PC-9 (cell line): ENCODE measurements around the gene GLA. TPM values are rescaled to one million over a fixed set of nuclear protein-coding genes. Genes with fewer than 3 reads are reported as not detected.

Source experiments
- BruUV-seq: library from RNA; stranded (reverse); fragments of 400-500 nt; replicated peaks from 2 replicates; lab custom pipeline; 2021; lab: Mats Ljungman, UMichigan
- CTCF ChIA-PET: fragments of 300-600 bp; sonication (Branson Sonifier 250); formaldehyde crosslinking; loops from one replicate; lab custom pipeline; 2022; ENCODE audit warnings: antibody characterized with exemption; lab: Charles Lee
- POLR2A ChIA-PET: fragments of 300-600 bp; sonication (Branson Sonifier 250); formaldehyde crosslinking; loops from one replicate; lab custom pipeline; 2022; ENCODE audit warnings: antibody characterized with exemption; ENCODE audit not compliant: unreplicated experiment; lab: Charles Lee
- DNase-seq, 2 experiments: peaks; one replicate each; pipeline versions ENCODE4 v3.0.0 to v3.0.0-alpha.2; 2015 to 2022; ENCODE audit warnings: mixed read lengths in 1 of 2
- H2AFZ ChIP-seq: fragments of 200-600 bp; sonication (generic); 2 replicates; pipeline ENCODE4 v1.8.1; 2017; ENCODE audit warnings: antibody characterized with exemption
- H3F3A ChIP-seq: fragments of 200-600 bp; sonication (generic); 2 replicates; pipeline ENCODE4 v1.8.1; 2017; ENCODE audit warnings: antibody characterized with exemption, mild to moderate bottlenecking, low read depth; ENCODE audit not compliant: insufficient read depth
- H3K27ac ChIP-seq: fragments of 200-600 bp; sonication (generic); 2 replicates; pipeline ENCODE4 v1.6.1; 2016; ENCODE audit warnings: mixed run types
- H3K27me3 ChIP-seq: fragments of 200-600 bp; sonication (generic); 2 replicates; pipeline ENCODE4 v1.6.1; 2016; ENCODE audit warnings: low read depth, mixed run types; ENCODE audit not compliant: insufficient read depth
- H3K36me3 ChIP-seq: fragments of 200-600 bp; sonication (generic); 2 replicates; pipeline ENCODE4 v1.6.1; 2016; ENCODE audit warnings: low read depth, mixed run types
- H3K4me1 ChIP-seq: fragments of 200-600 bp; sonication (generic); replicated peaks from 2 replicates; pipeline ENCODE4 v1.6.1; 2016; ENCODE audit warnings: mixed run types; ENCODE audit not compliant: insufficient read depth
- H3K4me2 ChIP-seq: fragments of 200-600 bp; sonication (generic); 2 replicates; pipeline ENCODE4 v1.6.1; 2017; ENCODE audit warnings: mixed run types
- H3K4me3 ChIP-seq: fragments of 200-600 bp; sonication (generic); 2 replicates; pipeline ENCODE4 v1.6.1; 2016; ENCODE audit warnings: mixed run types
- H3K79me2 ChIP-seq: fragments of 200-600 bp; sonication (generic); 2 replicates; pipeline ENCODE4 v1.6.1; 2017; ENCODE audit warnings: low read depth, mixed run types
- H3K9me2 ChIP-seq: fragments of 200-600 bp; sonication (generic); 2 replicates; pipeline ENCODE4 v1.8.1; 2017; ENCODE audit warnings: mild to moderate bottlenecking; ENCODE audit not compliant: insufficient read depth
- H3K9me3 ChIP-seq: fragments of 200-600 bp; sonication (generic); 2 replicates; pipeline ENCODE4 v1.8.1; 2016; ENCODE audit warnings: low read depth; ENCODE audit not compliant: insufficient read depth
- H4K20me1 ChIP-seq: fragments of 200-600 bp; sonication (generic); 2 replicates; pipeline ENCODE4 v1.8.1; 2017; ENCODE audit not compliant: insufficient read depth
- EZH2 ChIP-seq: fragments of 200-600 bp; sonication (generic); IDR thresholded peaks from 2 replicates; pipeline ENCODE4 v1.8.0; 2017; ENCODE audit warnings: antibody characterized with exemption, low read depth
- intact Hi-C: fragments of 100-400 bp; cut with micrococcal nuclease; formaldehyde crosslinking; loops from one replicate; pipeline ENCODE4 v1.10.0; 2022; ENCODE audit not compliant: unreplicated experiment
- total RNA-seq: library from RNA; stranded (reverse); gene quantifications from 2 replicates; pipeline ENCODE4 v1.2.3, GENCODE V29; 2021
- TF ChIP-seq, protein P1 (sequence below): fragments of 200-600 bp; sonication (generic); conservative IDR thresholded peaks from 2 replicates; pipeline ENCODE4 v1.6.1; 2017; ENCODE audit warnings: mixed run types, antibody characterized with exemption, mild to moderate bottlenecking, moderate library complexity

GLA gene
- total RNA-seq, 1 experiment from 2014 or later, result 80.5 TPM

DNA sequence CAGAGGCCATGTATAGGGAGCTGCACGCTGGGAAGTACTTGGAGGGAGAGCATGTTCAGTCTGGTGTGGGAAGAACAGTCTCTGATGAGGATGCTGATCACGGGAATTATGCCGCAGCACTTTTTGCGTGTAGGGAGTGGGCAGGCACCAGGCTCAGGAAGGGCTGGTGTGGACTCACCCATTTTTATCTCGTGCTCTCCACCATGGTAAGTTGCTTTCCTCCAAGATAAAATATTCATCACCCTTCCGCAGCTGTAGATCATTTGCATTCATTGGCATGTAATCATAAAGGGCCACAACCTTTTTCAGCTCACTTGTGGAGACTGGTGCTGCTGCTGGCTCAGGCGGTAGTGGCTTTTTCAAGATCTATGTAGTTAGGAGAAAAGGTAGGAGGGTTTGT, 47.3 kb downstream of the GLA start:
- Histone ChIP-seq H3K9me3 (no peaks in the 10 kb centered on the region), H3K4me2 (no peak overlapping the region), H3K27ac (no peak overlapping the region), H3K36me3 (no peaks in the 10 kb centered on the region), H3K4me3 (no peak overlapping the region), H4K20me1 (no peaks in the 10 kb centered on the region), H3F3A (no peaks in the 10 kb centered on the region), H3K9me2 (no peaks in the 10 kb centered on the region), H3K4me1 (no peaks in the 10 kb centered on the region), H3K79me2 (no peaks in the 10 kb centered on the region), H2AFZ (no peak overlapping the region), H3K27me3 (no peaks in the 10 kb centered on the region)
- CTCF ChIA-PET, result no interaction called here
- TF ChIP-seq, protein P1, sequence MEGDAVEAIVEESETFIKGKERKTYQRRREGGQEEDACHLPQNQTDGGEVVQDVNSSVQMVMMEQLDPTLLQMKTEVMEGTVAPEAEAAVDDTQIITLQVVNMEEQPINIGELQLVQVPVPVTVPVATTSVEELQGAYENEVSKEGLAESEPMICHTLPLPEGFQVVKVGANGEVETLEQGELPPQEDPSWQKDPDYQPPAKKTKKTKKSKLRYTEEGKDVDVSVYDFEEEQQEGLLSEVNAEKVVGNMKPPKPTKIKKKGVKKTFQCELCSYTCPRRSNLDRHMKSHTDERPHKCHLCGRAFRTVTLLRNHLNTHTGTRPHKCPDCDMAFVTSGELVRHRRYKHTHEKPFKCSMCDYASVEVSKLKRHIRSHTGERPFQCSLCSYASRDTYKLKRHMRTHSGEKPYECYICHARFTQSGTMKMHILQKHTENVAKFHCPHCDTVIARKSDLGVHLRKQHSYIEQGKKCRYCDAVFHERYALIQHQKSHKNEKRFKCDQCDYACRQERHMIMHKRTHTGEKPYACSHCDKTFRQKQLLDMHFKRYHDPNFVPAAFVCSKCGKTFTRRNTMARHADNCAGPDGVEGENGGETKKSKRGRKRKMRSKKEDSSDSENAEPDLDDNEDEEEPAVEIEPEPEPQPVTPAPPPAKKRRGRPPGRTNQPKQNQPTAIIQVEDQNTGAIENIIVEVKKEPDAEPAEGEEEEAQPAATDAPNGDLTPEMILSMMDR, result no peak
- DNase-seq, result no peak
- intact Hi-C loops, result no loop called here
- no TSS peak for BruUV-seq
- POLR2A ChIA-PET, result no interaction called here

DNA sequence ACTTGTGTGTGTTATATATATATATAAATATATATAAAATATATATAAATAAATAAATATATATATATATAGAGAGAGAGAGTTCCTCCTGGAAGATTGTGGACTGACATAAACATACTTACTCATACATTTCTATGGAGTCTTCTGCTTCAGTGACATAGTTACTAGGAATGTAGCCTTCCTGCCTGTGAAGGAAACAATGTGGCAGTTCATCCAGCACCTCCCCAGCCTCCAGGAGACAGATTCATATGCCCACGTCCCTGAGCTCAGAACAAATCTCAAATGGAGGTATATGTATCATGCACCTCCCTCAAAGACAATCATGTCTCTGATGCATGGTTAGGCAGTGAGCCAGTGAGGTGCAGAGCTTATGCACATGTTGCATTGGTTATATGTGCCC, 47.8 kb downstream of the GLA start:
- Histone ChIP-seq H3F3A (no peaks in the 10 kb centered on the region), H3K4me2 (no peak overlapping the region), H4K20me1 (no peaks in the 10 kb centered on the region), H3K27me3 (no peaks in the 10 kb centered on the region), H3K4me1 (no peaks in the 10 kb centered on the region), H3K9me3 (no peaks in the 10 kb centered on the region), H3K9me2 (no peaks in the 10 kb centered on the region), H3K79me2 (no peaks in the 10 kb centered on the region), H2AFZ (no peak overlapping the region), H3K27ac (no peak overlapping the region), H3K4me3 (no peak overlapping the region), H3K36me3 (no peaks in the 10 kb centered on the region)
- ChIA-PET CTCF (no interaction called here), POLR2A (no interaction called here)
- intact Hi-C loops, result no loop called here
- BruUV-seq, result no TSS peak
- DNase-seq, result no peak
- TF ChIP-seq EZH2, result no peak
- TF ChIP-seq, protein P1, result no peak

DNA sequence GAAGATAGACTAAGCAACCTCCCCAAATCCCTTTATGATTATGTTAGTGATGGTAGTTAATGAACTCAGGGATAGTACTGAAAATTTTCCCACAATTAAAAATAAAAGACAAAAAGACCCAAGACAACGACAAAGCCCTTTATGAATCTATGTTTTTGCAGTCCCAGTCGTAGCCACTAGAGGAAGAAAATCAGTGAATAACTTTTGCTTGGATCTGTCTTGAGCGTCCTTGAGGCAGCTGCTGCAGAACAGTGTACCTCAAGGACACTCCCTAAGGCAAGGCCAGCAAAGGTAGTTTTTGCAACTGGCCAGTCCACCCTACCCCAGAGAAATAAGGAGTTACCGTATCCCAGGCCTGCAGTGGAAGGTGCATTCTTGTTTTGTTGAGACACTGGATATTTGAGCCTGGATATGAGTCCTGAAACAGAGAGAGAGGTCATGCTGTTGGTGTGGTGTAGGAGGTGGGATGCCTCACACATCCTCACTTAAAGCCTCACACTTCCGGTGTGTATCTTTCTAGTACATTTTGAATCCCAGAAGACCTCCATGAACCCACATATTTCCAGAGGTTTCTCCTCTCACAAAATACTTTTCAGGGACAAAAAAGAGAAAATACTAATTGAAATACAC, 50.4 kb downstream of the GLA start:
- Histone ChIP-seq H3K36me3 (no peaks in the 10 kb centered on the region), H2AFZ (no peak overlapping the region), H3F3A (no peaks in the 10 kb centered on the region), H3K4me3 (no peak overlapping the region), H4K20me1 (no peaks in the 10 kb centered on the region), H3K27ac (no peak overlapping the region), H3K9me2 (no peaks in the 10 kb centered on the region), H3K27me3 (no peaks in the 10 kb centered on the region), H3K4me1 (no peaks in the 10 kb centered on the region), H3K4me2 (no peak overlapping the region), H3K9me3 (no peaks in the 10 kb centered on the region), H3K79me2 (no peaks in the 10 kb centered on the region)
- no peak for TF ChIP-seq EZH2
- TF ChIP-seq, protein P1, result peak; percentile 39; the same call in 1 of the 2 replicates
- BruUV-seq, result no TSS peak
- CTCF ChIA-PET, result no interaction called here
- intact Hi-C loops, result no loop called here
- POLR2A ChIA-PET, result no interaction called here
- DNase-seq, result no peak
